H9 (cell line): ENCODE results near the gene CERS6. TPM values are rescaled to one million over a fixed set of nuclear protein-coding genes. Genes with fewer than 3 reads are reported as not detected.

ENCODE experiments used
- DNase-seq: peaks from one replicate; pipeline ENCODE4 v3.0.0-alpha.2; 2017
- H2AFZ ChIP-seq: one replicate; pipeline ENCODE4 v1.6.1; 2013; ENCODE audit warnings: mild to moderate bottlenecking, low read length, control low read depth, moderate library complexity
- H2AK5ac ChIP-seq: 2 replicates; pipeline ENCODE4 v1.6.1; 2013; ENCODE audit warnings: low read length, control low read depth, mixed read lengths; ENCODE audit not compliant: insufficient read length
- H2BK120ac ChIP-seq: one replicate; pipeline ENCODE4 v1.6.1; 2013; ENCODE audit warnings: low read depth, mild to moderate bottlenecking, low read length, control low read depth, inconsistent platforms; ENCODE audit not compliant: poor library complexity, severe bottlenecking
- H2BK12ac ChIP-seq: 2 replicates; pipeline ENCODE4 v1.6.1; 2013; ENCODE audit warnings: low read length, control low read depth, mixed read lengths, low read depth; ENCODE audit not compliant: insufficient read length
- H2BK15ac ChIP-seq: 2 replicates; pipeline ENCODE4 v1.6.1; 2013; ENCODE audit warnings: low read depth, low read length, control low read depth
- H2BK20ac ChIP-seq: one replicate; pipeline ENCODE4 v1.6.1; 2013; ENCODE audit warnings: low read depth, mild to moderate bottlenecking, low read length, control low read depth, inconsistent platforms; ENCODE audit not compliant: poor library complexity, severe bottlenecking
- H2BK5ac ChIP-seq: 2 replicates; pipeline ENCODE4 v1.6.1; 2013; ENCODE audit warnings: low read length, control low read depth, mixed read lengths; ENCODE audit not compliant: insufficient read length
- H3K14ac ChIP-seq: 2 replicates; pipeline ENCODE4 v1.6.1; 2013; ENCODE audit warnings: low read length, control low read depth; ENCODE audit not compliant: insufficient read depth
- H3K18ac ChIP-seq: 2 replicates; pipeline ENCODE4 v1.6.1; 2013; ENCODE audit warnings: low read depth, mild to moderate bottlenecking, mixed read lengths, low read length, control low read depth; ENCODE audit not compliant: insufficient read length
- H3K23ac ChIP-seq: 2 replicates; pipeline ENCODE4 v1.6.1; 2013; ENCODE audit warnings: low read length, control low read depth, mixed read lengths, low read depth; ENCODE audit not compliant: insufficient read length
- H3K23me2 ChIP-seq: 2 replicates; pipeline ENCODE4 v1.6.1; 2013; ENCODE audit warnings: low read depth, mild to moderate bottlenecking, mixed read lengths, low read length, control low read depth; ENCODE audit not compliant: insufficient read length, poor library complexity, severe bottlenecking
- H3K27ac ChIP-seq: 2 replicates; pipeline ENCODE4 v1.5.1; 2013; ENCODE audit warnings: low read length, control low read depth, mixed read lengths, low read depth; ENCODE audit not compliant: insufficient read length
- H3K27me3 ChIP-seq: 2 replicates; pipeline ENCODE4 v1.6.1; 2013; ENCODE audit warnings: low read length, control low read depth, inconsistent platforms; ENCODE audit not compliant: insufficient read depth
- H3K4ac ChIP-seq: 2 replicates; pipeline ENCODE4 v1.6.1; 2013; ENCODE audit warnings: low read depth, mild to moderate bottlenecking, control low read depth, inconsistent platforms, low read length, moderate library complexity
- H3K4me1 ChIP-seq: 2 replicates; pipeline ENCODE4 v1.6.1; 2013; ENCODE audit warnings: low read length, control low read depth, inconsistent platforms; ENCODE audit not compliant: insufficient read depth
- H3K4me2 ChIP-seq: 2 replicates; pipeline ENCODE4 v1.6.1; 2013; ENCODE audit warnings: low read length, control low read depth, mixed read lengths; ENCODE audit not compliant: insufficient read length, insufficient read depth
- H3K56ac ChIP-seq: 2 replicates; pipeline ENCODE4 v1.6.1; 2013; ENCODE audit warnings: low read depth, mild to moderate bottlenecking, mixed read lengths, low read length, control low read depth; ENCODE audit not compliant: insufficient read length
- H3K79me1 ChIP-seq: 2 replicates; pipeline ENCODE4 v1.6.1; 2013; ENCODE audit warnings: low read depth, mild to moderate bottlenecking, moderate library complexity, low read length, control low read depth, inconsistent platforms; ENCODE audit not compliant: insufficient read depth, poor library complexity, severe bottlenecking
- H3K79me2 ChIP-seq: 2 replicates; pipeline ENCODE4 v1.6.1; 2013; ENCODE audit warnings: low read length, control low read depth, inconsistent platforms; ENCODE audit not compliant: insufficient read depth
- H3K9ac ChIP-seq: 2 replicates; pipeline ENCODE4 v1.6.1; 2013; ENCODE audit warnings: low read length, control low read depth, mixed read lengths; ENCODE audit not compliant: insufficient read length; ENCODE audit errors: extremely low read depth
- H3K9me3 ChIP-seq: one replicate; pipeline ENCODE4 v1.6.1; 2013; ENCODE audit warnings: low read depth, low read length, inconsistent platforms; ENCODE audit not compliant: control insufficient read depth
- H3T11ph ChIP-seq: one replicate; pipeline ENCODE4 v1.6.1; 2013; ENCODE audit warnings: mild to moderate bottlenecking, low read length, control low read depth, inconsistent platforms
- H4K20me1 ChIP-seq: one replicate; pipeline ENCODE4 v1.6.1; 2013; ENCODE audit not compliant: control insufficient read depth, insufficient read length, insufficient read depth
- H4K5ac ChIP-seq: 2 replicates; pipeline ENCODE4 v1.6.1; 2013; ENCODE audit warnings: low read depth, mild to moderate bottlenecking, mixed read lengths, low read length, control low read depth; ENCODE audit not compliant: insufficient read length
- H4K8ac ChIP-seq: replicated peaks from 2 replicates; pipeline ENCODE4 v1.6.1; 2013; ENCODE audit warnings: low read length, control low read depth, mixed read lengths, low read depth; ENCODE audit not compliant: insufficient read length
- H4K91ac ChIP-seq: 2 replicates; pipeline ENCODE4 v1.6.1; 2013; ENCODE audit warnings: low read depth, mild to moderate bottlenecking, moderate library complexity, mixed read lengths, low read length, control low read depth; ENCODE audit not compliant: insufficient read length
- H3K27ac Mint-ChIP-seq, 3 experiments: 2 replicates in 2 of 3; 3 replicates in 1 of 3; pipeline ENCODE4 v1.8.0; 2020 to 2021; ENCODE audit warnings: mixed read lengths in 3 of 3, mild to moderate bottlenecking in 1 of 3, moderate library complexity in 1 of 3
- H3K27me3 Mint-ChIP-seq: 2 replicates; pipeline ENCODE4 v1.8.0; 2021; ENCODE audit warnings: low read depth, mild to moderate bottlenecking, moderate library complexity, mixed read lengths
- H3K36me3 Mint-ChIP-seq, 3 experiments: 2 replicates in 2 of 3; 3 replicates in 1 of 3; pipeline ENCODE4 v1.8.0; 2020 to 2021; ENCODE audit warnings: low read depth in 3 of 3, mixed read lengths in 3 of 3; ENCODE audit not compliant: insufficient read depth in 1 of 3
- H3K4me1 Mint-ChIP-seq, 2 experiments: 2 replicates each; pipeline ENCODE4 v1.8.0; 2020; ENCODE audit warnings: mixed read lengths in 2 of 2
- H3K4me3 Mint-ChIP-seq, 2 experiments: 2 replicates in 1 of 2; 3 replicates in 1 of 2; pipeline ENCODE4 v1.8.0; 2020 to 2021; ENCODE audit warnings: mild to moderate bottlenecking in 2 of 2, mixed read lengths in 2 of 2, moderate library complexity in 1 of 2
- H3K9me3 Mint-ChIP-seq, 2 experiments: 2 replicates in 1 of 2; 3 replicates in 1 of 2; pipeline ENCODE4 v1.8.0; 2020; ENCODE audit warnings: mild to moderate bottlenecking in 2 of 2, mixed read lengths in 2 of 2, moderate library complexity in 1 of 2
- WGBS: extraction: QIAGEN DNeasy Blood & Tissue Kit; methylation state at CpG from one replicate; pipeline ENCODE4 v1.1.7; 2013; ENCODE audit warnings: missing lambda C conversion rate, low lambda C conversion rate, mixed read lengths; ENCODE audit not compliant: insufficient read length; ENCODE audit errors: extremely low coverage; 5-methylcytosine and 5-hydroxymethylcytosine counted together
- total RNA-seq: library from RNA; stranded (reverse); gene quantifications from 2 replicates; pipeline ENCODE4 v1.2.1, GENCODE V29; 2021
- TF ChIP-seq, protein P1 (sequence below): fragments of 200-600 bp; sonication (generic); conservative IDR thresholded peaks from 3 replicates; pipeline ENCODE4 v1.8.0; 2021; ENCODE audit warnings: antibody characterized with exemption, mild to moderate bottlenecking

The CERS6 gene
- total RNA-seq, 1 experiment from 2014 or later = 17.7 TPM

DNA sequence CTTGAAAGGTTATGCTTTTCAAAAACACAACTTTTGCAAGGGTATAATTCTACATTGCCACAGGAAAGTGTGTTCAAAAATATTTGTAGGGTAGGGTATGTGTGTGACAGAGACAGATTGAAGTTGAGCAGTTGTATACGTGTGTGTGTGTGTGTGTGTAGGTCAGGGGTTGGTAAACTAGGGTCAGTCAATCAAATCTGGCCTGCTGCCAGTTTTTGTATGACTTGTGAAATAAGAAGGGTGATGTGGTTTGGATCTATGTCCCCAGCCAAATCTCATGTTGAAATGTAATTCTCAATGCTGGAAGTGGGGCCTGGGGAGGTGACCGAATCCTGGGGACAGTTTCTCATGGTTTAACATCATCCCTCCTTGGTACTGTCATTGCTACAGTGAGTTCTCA lies 148.2 kb downstream of the CERS6 start:
- no peak overlapping the region for H3T11ph ChIP-seq
- H2BK5ac ChIP-seq = no peak overlapping the region
- no peak overlapping the region for H2AFZ ChIP-seq
- TF ChIP-seq, protein P1, sequence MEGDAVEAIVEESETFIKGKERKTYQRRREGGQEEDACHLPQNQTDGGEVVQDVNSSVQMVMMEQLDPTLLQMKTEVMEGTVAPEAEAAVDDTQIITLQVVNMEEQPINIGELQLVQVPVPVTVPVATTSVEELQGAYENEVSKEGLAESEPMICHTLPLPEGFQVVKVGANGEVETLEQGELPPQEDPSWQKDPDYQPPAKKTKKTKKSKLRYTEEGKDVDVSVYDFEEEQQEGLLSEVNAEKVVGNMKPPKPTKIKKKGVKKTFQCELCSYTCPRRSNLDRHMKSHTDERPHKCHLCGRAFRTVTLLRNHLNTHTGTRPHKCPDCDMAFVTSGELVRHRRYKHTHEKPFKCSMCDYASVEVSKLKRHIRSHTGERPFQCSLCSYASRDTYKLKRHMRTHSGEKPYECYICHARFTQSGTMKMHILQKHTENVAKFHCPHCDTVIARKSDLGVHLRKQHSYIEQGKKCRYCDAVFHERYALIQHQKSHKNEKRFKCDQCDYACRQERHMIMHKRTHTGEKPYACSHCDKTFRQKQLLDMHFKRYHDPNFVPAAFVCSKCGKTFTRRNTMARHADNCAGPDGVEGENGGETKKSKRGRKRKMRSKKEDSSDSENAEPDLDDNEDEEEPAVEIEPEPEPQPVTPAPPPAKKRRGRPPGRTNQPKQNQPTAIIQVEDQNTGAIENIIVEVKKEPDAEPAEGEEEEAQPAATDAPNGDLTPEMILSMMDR = no peak
- H3K14ac ChIP-seq = no peak overlapping the region
- H2BK120ac ChIP-seq = no peak overlapping the region
- H3K9ac ChIP-seq = no peak overlapping the region
- no peak overlapping the region for H3K4ac ChIP-seq
- peaks cover 7% of the 10 kb centered on the region for H3K9me3 ChIP-seq
- no peaks in the 10 kb centered on the region; the same call in 1 of the 2 replicates for H3K27me3 Mint-ChIP-seq
- no peaks in the 10 kb centered on the region for H3K23me2 ChIP-seq
- H3K56ac ChIP-seq = no peak overlapping the region
- no peak overlapping the region for H2AK5ac ChIP-seq
- H2BK12ac ChIP-seq = no peak overlapping the region
- H3K4me2 ChIP-seq = no peak overlapping the region
- no peaks in the 10 kb centered on the region for H4K20me1 ChIP-seq
- H3K27me3 ChIP-seq = no peaks in the 10 kb centered on the region
- H4K5ac ChIP-seq = no peak overlapping the region
- no CpG with 5 or more reads among the region's 2 CpGs for WGBS
- peaks cover 23 to 42% (median 25%) of the 10 kb centered on the region in 3 experiments for H3K36me3 Mint-ChIP-seq
- H4K8ac ChIP-seq = no peak overlapping the region
- H3K4me3 Mint-ChIP-seq = no peak overlapping the region
- no peak overlapping the region for H3K23ac ChIP-seq
- peaks cover 30 to 31% of the 10 kb centered on the region in 2 experiments for H3K9me3 Mint-ChIP-seq
- DNase-seq = no peak
- H2BK15ac ChIP-seq = no peak overlapping the region
- H3K27ac ChIP-seq = no peak overlapping the region
- no peak overlapping the region; a peak in 1 of 7 replicates for H3K27ac Mint-ChIP-seq
- H3K79me2 ChIP-seq = no peaks in the 10 kb centered on the region
- no peak overlapping the region for H2BK20ac ChIP-seq
- H3K4me1 ChIP-seq = peaks cover 4% of the 10 kb centered on the region; the same call in 1 of the 2 replicates
- no peak overlapping the region for H4K91ac ChIP-seq
- H3K18ac ChIP-seq = no peak overlapping the region
- H3K4me1 Mint-ChIP-seq = peaks cover 10 to 20% of the 10 kb centered on the region in 2 experiments
- H3K79me1 ChIP-seq = no peaks in the 10 kb centered on the region
